ENCODE results near the gene UGT1A3. TPM values are rescaled to one million over a fixed set of nuclear protein-coding genes. Genes with fewer than 3 reads are reported as not detected.

UGT1A3 gene
- total RNA-seq, 6 donors from 2014 or later = 0.30 TPM; not detected in 5

GRCh38 chr2:233807966-233808935 lies 79.4 kb downstream of the UGT1A3 start:
- DNase-seq = peak in 1 of 2 donors; percentile 6
- no peak for ATAC-seq (ENCODE audit: low FRiP score in 2 of 2)
- no peak overlapping the region for H3K27ac ChIP-seq
- 70 to 84% methylated on average over 5 to 8 of the region's 10 CpGs for WGBS, 2 donors
- no peak overlapping the region for H3K4me3 ChIP-seq
- no peaks in the 10 kb centered on the region for H3K36me3 ChIP-seq
- H3K4me1 ChIP-seq = no peaks in the 10 kb centered on the region
- TF ChIP-seq EP300 (IDR thresholded peaks at IDR 0.05) (no peak), POLR2A (IDR thresholded peaks at IDR 0.05) (no peak), POLR2AphosphoS5 (IDR thresholded peaks at IDR 0.05) (no peak)
- TF ChIP-seq, protein P1, sequence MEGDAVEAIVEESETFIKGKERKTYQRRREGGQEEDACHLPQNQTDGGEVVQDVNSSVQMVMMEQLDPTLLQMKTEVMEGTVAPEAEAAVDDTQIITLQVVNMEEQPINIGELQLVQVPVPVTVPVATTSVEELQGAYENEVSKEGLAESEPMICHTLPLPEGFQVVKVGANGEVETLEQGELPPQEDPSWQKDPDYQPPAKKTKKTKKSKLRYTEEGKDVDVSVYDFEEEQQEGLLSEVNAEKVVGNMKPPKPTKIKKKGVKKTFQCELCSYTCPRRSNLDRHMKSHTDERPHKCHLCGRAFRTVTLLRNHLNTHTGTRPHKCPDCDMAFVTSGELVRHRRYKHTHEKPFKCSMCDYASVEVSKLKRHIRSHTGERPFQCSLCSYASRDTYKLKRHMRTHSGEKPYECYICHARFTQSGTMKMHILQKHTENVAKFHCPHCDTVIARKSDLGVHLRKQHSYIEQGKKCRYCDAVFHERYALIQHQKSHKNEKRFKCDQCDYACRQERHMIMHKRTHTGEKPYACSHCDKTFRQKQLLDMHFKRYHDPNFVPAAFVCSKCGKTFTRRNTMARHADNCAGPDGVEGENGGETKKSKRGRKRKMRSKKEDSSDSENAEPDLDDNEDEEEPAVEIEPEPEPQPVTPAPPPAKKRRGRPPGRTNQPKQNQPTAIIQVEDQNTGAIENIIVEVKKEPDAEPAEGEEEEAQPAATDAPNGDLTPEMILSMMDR (IDR thresholded peaks at IDR 0.05) = no peak
- no peaks in the 10 kb centered on the region for H3K9me3 ChIP-seq
- no peaks in the 10 kb centered on the region for H3K27me3 ChIP-seq

GRCh38 chr2:233810385-233810784 lies 81.5 kb downstream of the UGT1A3 start:
- H3K9me3 ChIP-seq = no peaks in the 10 kb centered on the region
- TF ChIP-seq, protein P1 (IDR thresholded peaks at IDR 0.05) = no peak
- TF ChIP-seq POLR2AphosphoS5 (IDR thresholded peaks at IDR 0.05) (no peak), EP300 (IDR thresholded peaks at IDR 0.05) (no peak), POLR2A (IDR thresholded peaks at IDR 0.05) (no peak)
- WGBS, 2 donors = 89 to 90% methylated on average over 6 of the region's 6 CpGs
- no peaks in the 10 kb centered on the region for H3K27me3 ChIP-seq
- ATAC-seq (ENCODE audit: low FRiP score in 2 of 2) = no peak
- DNase-seq = no peak
- H3K4me1 ChIP-seq = no peaks in the 10 kb centered on the region
- H3K4me3 ChIP-seq = no peak overlapping the region
- no peaks in the 10 kb centered on the region for H3K36me3 ChIP-seq
- H3K27ac ChIP-seq = no peak overlapping the region

DNA sequence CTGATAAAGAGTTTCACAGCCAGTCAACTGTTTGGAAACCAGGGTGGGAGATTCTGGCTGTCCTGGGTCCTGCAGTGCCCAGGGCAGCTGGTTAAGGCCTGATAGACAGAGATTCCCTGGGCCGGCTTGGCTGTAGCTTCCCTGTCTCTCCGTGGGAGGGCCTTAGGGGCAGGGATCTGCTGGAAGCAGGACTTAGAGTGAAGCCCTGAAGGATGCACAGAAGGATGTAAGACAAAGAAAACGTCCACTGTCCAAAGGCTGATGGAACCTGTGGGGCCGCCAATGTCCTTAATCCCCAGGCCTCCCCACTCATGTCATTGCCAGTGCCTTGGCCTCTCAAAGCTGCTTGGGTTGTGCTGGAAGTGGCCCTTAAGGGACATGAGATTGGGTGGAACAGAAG lies 82.2 kb downstream of the UGT1A3 start:
- ATAC-seq (ENCODE audit: low FRiP score in 2 of 2) (no peak), DNase-seq (peak in 1 of 2 donors; percentile 15)
- Histone ChIP-seq H3K4me1 (no peaks in the 10 kb centered on the region), H3K36me3 (no peaks in the 10 kb centered on the region), H3K27ac (no peak overlapping the region), H3K27me3 (no peaks in the 10 kb centered on the region), H3K4me3 (no peak overlapping the region), H3K9me3 (no peaks in the 10 kb centered on the region)
- 81 to 92% methylated on average over 2 to 4 of the region's 4 CpGs for WGBS, 2 donors
- TF ChIP-seq, protein P1 (IDR thresholded peaks at IDR 0.05) = no peak
- TF ChIP-seq EP300 (IDR thresholded peaks at IDR 0.05) = no peak
- no peak for TF ChIP-seq POLR2A (IDR thresholded peaks at IDR 0.05)
- no peak for TF ChIP-seq POLR2AphosphoS5 (IDR thresholded peaks at IDR 0.05)

DNA sequence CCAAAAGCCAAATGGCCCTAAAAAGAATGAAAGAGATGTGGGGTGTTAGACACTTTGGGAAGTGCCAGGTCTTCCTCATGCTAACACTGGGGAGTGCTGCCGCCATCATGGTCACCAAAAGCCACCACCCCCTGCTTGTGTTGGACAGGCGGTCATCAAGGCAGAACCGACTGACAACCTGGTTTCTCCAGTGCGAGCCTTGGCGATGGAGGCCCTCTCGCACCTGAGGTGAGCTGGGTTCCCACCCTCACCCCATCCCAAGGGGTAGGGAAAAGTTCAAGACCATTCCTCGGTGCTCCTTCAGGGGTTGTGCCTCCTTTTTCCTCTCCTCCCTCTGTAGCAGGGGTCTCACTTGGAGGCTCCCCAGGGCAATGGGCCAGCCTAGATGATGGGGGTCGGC lies 82.9 kb downstream of the UGT1A3 start:
- ATAC-seq (ENCODE audit: low FRiP score in 2 of 2) (no peak), DNase-seq (peak in 1 of 2 donors; percentile 6)

More for the DNA sequence above, 82.9 kb downstream of the UGT1A3 start:
- H3K27ac ChIP-seq = no peak overlapping the region
- 84% methylated on average over 6 of the region's 8 CpGs; no CpG with 5 or more reads in 1 of the 2 donors for WGBS, 2 donors
- no peaks in the 10 kb centered on the region for H3K36me3 ChIP-seq
- no peak overlapping the region for H3K4me3 ChIP-seq
- H3K4me1 ChIP-seq = no peaks in the 10 kb centered on the region
- TF ChIP-seq EP300 (IDR thresholded peaks at IDR 0.05) = no peak
- TF ChIP-seq POLR2A (IDR thresholded peaks at IDR 0.05) = no peak
- TF ChIP-seq, protein P1 (IDR thresholded peaks at IDR 0.05) = no peak
- no peak for TF ChIP-seq POLR2AphosphoS5 (IDR thresholded peaks at IDR 0.05)
- no peaks in the 10 kb centered on the region for H3K27me3 ChIP-seq
- no peaks in the 10 kb centered on the region for H3K9me3 ChIP-seq
